Neural crest cell (in vitro differentiated cells): ENCODE results near the gene ATOSB. TPM values are rescaled to one million over a fixed set of nuclear protein-coding genes. Genes with fewer than 3 reads are reported as not detected.

ENCODE experiments used
- DNase-seq: peaks from one replicate; pipeline ENCODE4 v3.0.0; 2021; ENCODE audit warnings: low read depth, mixed read lengths, low spot score
- H3K27ac Mint-ChIP-seq: one replicate; pipeline ENCODE4 v1.8.0; 2021; ENCODE audit warnings: mild to moderate bottlenecking, mixed read lengths; ENCODE audit not compliant: unreplicated experiment
- H3K27me3 Mint-ChIP-seq: 2 replicates; pipeline ENCODE4 v1.8.0; 2021; ENCODE audit warnings: low read depth, mild to moderate bottlenecking, mixed read lengths
- H3K36me3 Mint-ChIP-seq: 2 replicates; pipeline ENCODE4 v1.8.0; 2021; ENCODE audit warnings: low read depth, mild to moderate bottlenecking, mixed read lengths
- H3K4me1 Mint-ChIP-seq: 2 replicates; pipeline ENCODE4 v1.8.0; 2021; ENCODE audit warnings: mixed read lengths
- H3K4me3 Mint-ChIP-seq: one replicate; pipeline ENCODE4 v1.8.0; 2021; ENCODE audit warnings: mild to moderate bottlenecking, mixed read lengths
- H3K9me3 Mint-ChIP-seq: 2 replicates; pipeline ENCODE4 v1.8.0; 2021; ENCODE audit warnings: mixed read lengths
- total RNA-seq: library from RNA; stranded (reverse); gene quantifications from 2 replicates; pipeline ENCODE4 v1.2.1, GENCODE V29; 2021
- TF ChIP-seq, protein P1 (sequence below): fragments of 200-600 bp; sonication (generic); conservative IDR thresholded peaks from 2 replicates; pipeline ENCODE4 v1.5.0; 2021; ENCODE audit warnings: antibody characterized with exemption, mild to moderate bottlenecking

Gene ATOSB
- total RNA-seq, 1 donor from 2014 or later = 12.2 TPM

DNA sequence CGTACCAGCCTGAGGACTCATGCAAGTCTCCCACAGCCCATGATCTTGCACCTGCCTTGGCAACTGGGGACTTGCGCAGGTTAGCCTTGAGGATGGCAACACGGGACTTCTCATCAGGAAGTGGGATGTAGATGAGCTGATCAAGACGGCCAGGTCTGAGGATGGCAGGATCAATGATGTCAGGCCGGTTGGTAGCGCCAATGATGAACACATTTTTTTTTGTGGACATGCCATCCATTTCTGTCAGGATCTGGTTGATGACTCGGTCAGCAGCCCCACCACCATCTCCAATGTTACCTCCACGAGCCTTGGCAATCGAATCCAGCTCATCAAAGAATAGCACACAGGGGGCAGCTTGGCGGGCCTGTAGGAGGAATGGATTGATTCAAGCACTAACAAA lies 56.2 kb downstream of the ATOSB start:
- TF ChIP-seq, protein P1, sequence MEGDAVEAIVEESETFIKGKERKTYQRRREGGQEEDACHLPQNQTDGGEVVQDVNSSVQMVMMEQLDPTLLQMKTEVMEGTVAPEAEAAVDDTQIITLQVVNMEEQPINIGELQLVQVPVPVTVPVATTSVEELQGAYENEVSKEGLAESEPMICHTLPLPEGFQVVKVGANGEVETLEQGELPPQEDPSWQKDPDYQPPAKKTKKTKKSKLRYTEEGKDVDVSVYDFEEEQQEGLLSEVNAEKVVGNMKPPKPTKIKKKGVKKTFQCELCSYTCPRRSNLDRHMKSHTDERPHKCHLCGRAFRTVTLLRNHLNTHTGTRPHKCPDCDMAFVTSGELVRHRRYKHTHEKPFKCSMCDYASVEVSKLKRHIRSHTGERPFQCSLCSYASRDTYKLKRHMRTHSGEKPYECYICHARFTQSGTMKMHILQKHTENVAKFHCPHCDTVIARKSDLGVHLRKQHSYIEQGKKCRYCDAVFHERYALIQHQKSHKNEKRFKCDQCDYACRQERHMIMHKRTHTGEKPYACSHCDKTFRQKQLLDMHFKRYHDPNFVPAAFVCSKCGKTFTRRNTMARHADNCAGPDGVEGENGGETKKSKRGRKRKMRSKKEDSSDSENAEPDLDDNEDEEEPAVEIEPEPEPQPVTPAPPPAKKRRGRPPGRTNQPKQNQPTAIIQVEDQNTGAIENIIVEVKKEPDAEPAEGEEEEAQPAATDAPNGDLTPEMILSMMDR = no peak
- DNase-seq = no peak
- Mint-ChIP-seq H3K4me3 (no peak overlapping the region), H3K27ac (no peak overlapping the region), H3K4me1 (no peaks in the 10 kb centered on the region), H3K9me3 (no peaks in the 10 kb centered on the region), H3K27me3 (no peaks in the 10 kb centered on the region), H3K36me3 (peaks cover 75% of the 10 kb centered on the region)

DNA sequence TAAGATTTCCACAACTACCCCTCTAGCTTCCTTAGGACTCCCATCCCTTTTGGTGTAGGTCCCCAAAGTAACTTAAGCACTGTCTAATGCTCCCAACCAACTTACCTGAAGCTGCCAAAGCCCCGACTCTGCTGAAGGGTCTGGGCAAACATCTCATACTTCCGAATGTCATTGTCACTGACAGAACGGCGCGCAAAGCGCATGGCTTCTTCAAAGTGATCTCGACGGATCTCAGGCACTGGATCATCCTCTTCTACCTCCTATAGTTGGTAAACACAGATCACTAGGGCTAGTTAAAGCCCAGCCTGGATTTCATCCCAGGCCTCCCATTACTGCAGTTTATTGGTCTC lies 58.4 kb downstream of the ATOSB start:
- H3K9me3 Mint-ChIP-seq = no peaks in the 10 kb centered on the region
- H3K27me3 Mint-ChIP-seq = no peaks in the 10 kb centered on the region
- no peaks in the 10 kb centered on the region for H3K4me1 Mint-ChIP-seq
- TF ChIP-seq, protein P1 = no peak
- H3K36me3 Mint-ChIP-seq = peaks cover 76% of the 10 kb centered on the region
- DNase-seq = no peak
- H3K4me3 Mint-ChIP-seq = no peak overlapping the region
- H3K27ac Mint-ChIP-seq = no peak overlapping the region

DNA sequence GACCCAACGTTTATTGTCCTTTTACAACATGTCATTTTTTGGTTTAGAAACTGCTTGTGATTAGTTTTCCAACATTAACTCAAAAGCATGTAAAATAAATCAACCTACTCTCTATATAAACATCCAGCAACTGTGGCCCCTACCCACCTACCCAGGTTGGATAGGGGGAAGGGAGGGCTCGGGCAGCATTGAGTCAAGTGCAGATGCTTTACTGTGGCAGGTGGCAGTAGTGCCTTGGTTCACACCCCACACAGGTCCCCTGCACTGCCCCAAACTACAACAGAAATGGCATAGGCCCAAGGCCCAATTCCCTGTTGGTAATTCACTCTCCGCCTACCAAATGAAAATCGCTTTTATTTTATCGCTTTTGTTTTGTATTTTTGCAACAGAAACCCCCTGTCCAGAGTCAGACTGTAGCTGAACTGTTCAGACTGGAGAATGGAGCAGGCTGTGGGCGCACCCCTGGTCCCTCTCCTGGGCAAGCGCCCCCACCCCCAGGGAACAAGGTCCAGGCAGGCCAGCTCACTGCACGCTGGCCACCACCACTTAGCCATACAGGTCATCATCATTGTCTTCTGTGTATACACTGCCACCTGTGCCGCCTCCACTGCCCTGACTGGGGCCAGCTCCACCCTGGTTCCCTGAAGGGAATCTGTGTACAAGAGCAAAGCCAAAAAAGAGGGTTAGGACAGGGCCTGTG lies 58.9 kb downstream of the ATOSB start:
- Mint-ChIP-seq H3K9me3 (no peaks in the 10 kb centered on the region), H3K4me1 (no peaks in the 10 kb centered on the region), H3K27ac (no peak overlapping the region), H3K27me3 (no peaks in the 10 kb centered on the region), H3K36me3 (peaks cover 75% of the 10 kb centered on the region), H3K4me3 (no peak overlapping the region)
- DNase-seq = no peak
- TF ChIP-seq, protein P1 = no peak

DNA sequence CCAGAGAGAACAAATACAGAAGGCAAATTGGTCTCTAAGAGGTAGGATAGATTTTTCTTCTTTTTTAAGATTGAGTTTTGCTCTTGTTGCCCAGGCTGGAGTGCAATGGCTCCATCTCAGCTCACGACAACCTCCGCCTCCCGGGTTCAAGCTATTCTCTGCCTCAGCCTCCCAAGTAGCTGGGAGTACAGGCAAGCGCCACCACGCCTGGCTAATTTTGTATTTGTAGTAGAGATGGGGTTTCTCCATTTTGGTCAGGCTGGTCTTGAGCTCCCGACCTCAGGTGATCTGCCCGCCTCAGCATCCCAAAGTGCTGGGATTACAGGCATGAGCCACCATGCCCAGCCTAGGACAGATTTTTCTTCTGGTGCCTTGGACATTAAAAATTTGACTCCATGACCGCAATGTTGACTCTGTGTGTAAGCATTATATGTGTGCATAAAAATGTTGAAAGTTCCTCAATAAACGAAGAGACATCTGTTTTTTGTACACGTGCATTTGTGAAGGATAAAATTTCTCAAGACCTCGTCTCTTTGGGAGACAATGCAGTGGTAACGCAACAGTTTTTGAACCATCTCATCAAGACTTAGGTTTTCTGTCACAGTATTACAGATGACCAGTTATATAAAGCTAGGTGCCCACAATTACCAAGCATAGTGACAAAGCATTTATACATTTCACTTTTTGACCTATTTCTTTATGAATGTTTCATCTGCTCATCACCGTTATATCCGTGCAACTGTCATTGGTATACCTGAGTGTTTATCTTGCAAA lies 60.6 kb downstream of the ATOSB start:
- TF ChIP-seq, protein P1 = no peak
- peaks cover 68% of the 10 kb centered on the region for H3K36me3 Mint-ChIP-seq
- DNase-seq = no peak
- no peaks in the 10 kb centered on the region for H3K4me1 Mint-ChIP-seq
- no peaks in the 10 kb centered on the region for H3K27me3 Mint-ChIP-seq
- H3K9me3 Mint-ChIP-seq = no peaks in the 10 kb centered on the region
- H3K4me3 Mint-ChIP-seq = no peak overlapping the region
- H3K27ac Mint-ChIP-seq = no peak overlapping the region

DNA sequence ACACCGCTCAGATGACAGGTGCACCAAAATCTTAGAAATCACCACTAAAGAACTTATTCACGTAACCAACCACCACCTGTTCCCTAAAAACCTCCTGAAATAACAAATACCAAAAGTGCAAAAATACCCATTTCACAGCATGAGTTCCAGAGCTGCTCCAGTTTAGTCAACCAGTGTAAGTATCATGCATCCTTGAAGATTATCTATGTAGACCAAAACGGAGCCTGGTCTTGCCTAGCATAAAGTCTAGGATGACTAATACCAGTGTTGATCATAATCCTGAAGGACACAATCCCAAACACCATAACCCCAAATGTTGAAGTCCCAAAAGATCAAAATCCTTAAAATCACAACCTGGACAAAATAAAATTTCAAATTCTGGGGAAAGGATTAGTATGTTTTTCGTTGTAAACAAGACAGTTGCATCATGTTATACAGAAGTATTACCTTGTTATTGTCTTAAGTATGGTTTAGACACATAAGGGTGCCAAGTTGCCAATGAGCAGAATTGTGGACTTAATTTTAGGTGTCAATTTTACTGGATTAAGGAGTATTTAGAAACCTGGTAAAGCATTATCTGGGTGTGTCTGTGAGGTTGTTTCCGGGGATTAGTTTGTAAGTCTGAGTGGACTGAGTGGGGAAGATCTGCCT lies 61.4 kb downstream of the ATOSB start:
- Mint-ChIP-seq H3K27ac (no peak overlapping the region), H3K4me3 (no peak overlapping the region), H3K27me3 (no peaks in the 10 kb centered on the region), H3K4me1 (no peaks in the 10 kb centered on the region), H3K9me3 (no peaks in the 10 kb centered on the region), H3K36me3 (peaks cover 61% of the 10 kb centered on the region)
- no peak for DNase-seq
- TF ChIP-seq, protein P1 = no peak

Other genes starting within 250 kb of the ATOSB start
- 0.63 and 1.2 TPM in 2 replicates for gene PHF24, start 157.6 kb downstream of the ATOSB start, total RNA-seq
- gene DNAJB5, start 126.1 kb downstream of the ATOSB start, total RNA-seq = 27.1 and 28.7 TPM in 2 replicates
- gene VCP, start 43.2 kb downstream of the ATOSB start, total RNA-seq = 368 and 374 TPM in 2 replicates
- 115 and 126 TPM in 2 replicates for gene FANCG, start 35.9 kb downstream of the ATOSB start, total RNA-seq
- 24.3 and 28.3 TPM in 2 replicates for gene PIGO, start 19.3 kb downstream of the ATOSB start, total RNA-seq
- 184 and 186 TPM in 2 replicates for gene STOML2, start 12.7 kb downstream of the ATOSB start, total RNA-seq
- 56.9 and 58.0 TPM in 2 replicates for gene UNC13B, start 46.1 kb upstream of the ATOSB start, total RNA-seq